Mucosa of descending colon (tissue), 3 donors: ENCODE data around the gene CD209. TPM values are rescaled to one million over a fixed set of nuclear protein-coding genes. Genes with fewer than 3 reads are reported as not detected.

ENCODE experiments used
- ATAC-seq: fragments of 200-7000 bp; cut with Tn5 transposase; one replicate; pipeline ENCODE4 v1.9.1; 2020; ENCODE audit warnings: mild to moderate bottlenecking, moderate library complexity
- DNase-seq, 3 donors: peaks; one replicate each; pipeline ENCODE4 v3.0.0-alpha.2; 2020
- H3K36me3 ChIP-seq: fragments of 200-600 bp; one replicate; pipeline ENCODE4 v1.8.0; 2021; ENCODE audit warnings: low read depth, mild to moderate bottlenecking
- H3K4me1 ChIP-seq: fragments of 200-600 bp; one replicate; pipeline ENCODE4 v1.8.0; 2021; ENCODE audit warnings: low read depth, mild to moderate bottlenecking
- H3K4me3 ChIP-seq: fragments of 200-600 bp; one replicate; pipeline ENCODE4 v1.8.0; 2021; ENCODE audit warnings: mild to moderate bottlenecking
- H3K9me3 ChIP-seq: fragments of 200-600 bp; one replicate; pipeline ENCODE4 v1.8.0; 2021; ENCODE audit warnings: mild to moderate bottlenecking
- intact Hi-C, 2 donors: fragments of 100-400 bp; cut with DNase I in 1 of 2; cut with micrococcal nuclease in 1 of 2; formaldehyde crosslinking; loops; one replicate each; pipeline versions ENCODE4 v1.11.0 to v1.11.1; 2022; cut with DNase I, micrococcal nuclease
- total RNA-seq, 3 donors: library from RNA; stranded (reverse); fragmentation: NEBNext Ultra II Directional in 2 of 3; extraction: Animal tissue kit (Norgen Biotek cat#: 25700) in 2 of 3; gene quantifications; one replicate each; pipeline versions ENCODE4 v1.2.1 to v1.2.4, GENCODE V29; 2021 to 2023
- TF ChIP-seq, protein P1 (sequence below): fragments of 200-600 bp; IDR thresholded peaks from one replicate; pipeline ENCODE4 v1.8.0; 2022; ENCODE audit warnings: antibody characterized with exemption, mild to moderate bottlenecking
- donor health status: DM: no; HTN: no; CAD: no; lungs with moderate emphysema.
- donor health status: DM: no; HTN: no; CAD: no.
- donor health status: DM: no; HTN: yes; CAD: no.

CD209 gene
- total RNA-seq, 3 donors from 2014 or later: 4.1 to 17.7 (median 17.2) TPM

DNA sequence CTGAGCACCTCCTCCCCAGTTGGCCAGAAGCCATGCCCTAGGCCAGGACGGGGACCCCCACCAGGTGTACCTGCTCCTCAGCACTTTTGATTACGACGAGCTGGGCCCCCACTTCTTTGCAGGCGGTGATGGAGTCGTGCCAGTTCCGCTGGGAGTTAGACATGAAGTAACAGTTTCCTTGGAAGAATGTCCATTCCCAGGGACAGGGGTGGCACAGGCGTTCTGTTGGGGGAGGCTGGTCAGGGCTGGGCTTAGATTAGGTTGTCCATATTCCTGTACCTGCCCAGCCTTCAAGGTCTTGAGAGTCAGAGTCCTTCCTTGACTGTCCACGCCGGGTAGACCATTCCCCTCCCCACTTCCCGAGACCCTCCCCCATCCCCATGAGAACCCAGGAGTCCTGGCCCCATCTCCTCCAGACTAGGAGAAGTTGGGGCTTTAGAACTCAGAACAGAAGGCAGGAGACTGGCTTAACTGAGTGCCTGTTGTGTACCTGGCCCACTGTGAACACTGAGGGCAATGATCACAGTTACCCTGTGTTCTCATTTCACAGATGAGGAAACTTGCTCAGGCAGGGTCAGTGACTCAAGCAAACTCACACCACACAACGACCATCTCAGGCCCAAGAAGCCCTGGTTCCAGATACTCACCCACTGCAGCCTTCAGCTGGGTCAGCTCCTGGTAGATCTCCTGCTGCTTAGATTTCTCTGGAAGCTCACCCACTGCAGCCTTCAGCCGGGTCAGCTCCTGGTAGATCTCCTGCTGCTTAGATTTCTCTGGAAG lies 2.3 kb downstream of the CD209 start:
- Histone ChIP-seq H3K9me3 (no peaks in the 10 kb centered on the region), H3K4me1 (no peaks in the 10 kb centered on the region), H3K36me3 (no peaks in the 10 kb centered on the region), H3K4me3 (no peak overlapping the region)
- TF ChIP-seq, protein P1, sequence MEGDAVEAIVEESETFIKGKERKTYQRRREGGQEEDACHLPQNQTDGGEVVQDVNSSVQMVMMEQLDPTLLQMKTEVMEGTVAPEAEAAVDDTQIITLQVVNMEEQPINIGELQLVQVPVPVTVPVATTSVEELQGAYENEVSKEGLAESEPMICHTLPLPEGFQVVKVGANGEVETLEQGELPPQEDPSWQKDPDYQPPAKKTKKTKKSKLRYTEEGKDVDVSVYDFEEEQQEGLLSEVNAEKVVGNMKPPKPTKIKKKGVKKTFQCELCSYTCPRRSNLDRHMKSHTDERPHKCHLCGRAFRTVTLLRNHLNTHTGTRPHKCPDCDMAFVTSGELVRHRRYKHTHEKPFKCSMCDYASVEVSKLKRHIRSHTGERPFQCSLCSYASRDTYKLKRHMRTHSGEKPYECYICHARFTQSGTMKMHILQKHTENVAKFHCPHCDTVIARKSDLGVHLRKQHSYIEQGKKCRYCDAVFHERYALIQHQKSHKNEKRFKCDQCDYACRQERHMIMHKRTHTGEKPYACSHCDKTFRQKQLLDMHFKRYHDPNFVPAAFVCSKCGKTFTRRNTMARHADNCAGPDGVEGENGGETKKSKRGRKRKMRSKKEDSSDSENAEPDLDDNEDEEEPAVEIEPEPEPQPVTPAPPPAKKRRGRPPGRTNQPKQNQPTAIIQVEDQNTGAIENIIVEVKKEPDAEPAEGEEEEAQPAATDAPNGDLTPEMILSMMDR: no peak
- intact Hi-C loops: no loop called here
- DNase-seq (no peak), ATAC-seq (no peak)

DNA sequence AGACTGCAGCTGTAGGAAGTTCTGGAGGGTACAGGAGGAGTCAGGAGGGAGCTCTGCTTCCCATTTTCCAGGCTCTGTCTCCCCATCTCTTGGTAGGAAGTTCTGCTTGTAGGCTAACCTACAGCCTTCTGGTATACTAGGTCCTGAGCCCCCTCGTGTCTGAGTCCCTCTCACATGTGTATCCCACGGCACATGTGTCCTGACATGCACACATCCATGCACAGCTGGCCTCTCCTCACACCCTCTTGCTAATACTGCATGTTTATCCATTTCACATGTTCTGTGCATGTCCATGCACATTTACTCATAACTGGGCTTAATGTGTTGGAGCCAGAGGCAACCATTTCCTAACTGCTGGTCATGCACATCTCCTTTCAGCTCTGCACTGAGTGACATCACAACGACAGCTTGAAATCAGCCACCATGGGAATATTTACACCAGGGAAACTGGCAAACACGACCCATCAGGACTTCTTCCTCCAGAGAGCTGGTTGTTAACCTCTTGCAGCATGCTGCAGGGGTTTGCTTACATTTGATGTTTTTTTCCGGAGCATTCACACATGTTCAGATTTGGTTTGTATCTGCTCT lies 3.0 kb downstream of the CD209 start:
- intact Hi-C loops: no loop called here
- Histone ChIP-seq H3K36me3 (no peaks in the 10 kb centered on the region), H3K9me3 (no peaks in the 10 kb centered on the region), H3K4me3 (no peak overlapping the region), H3K4me1 (no peaks in the 10 kb centered on the region)
- ATAC-seq (no peak), DNase-seq (no peak)
- TF ChIP-seq, protein P1: no peak

DNA sequence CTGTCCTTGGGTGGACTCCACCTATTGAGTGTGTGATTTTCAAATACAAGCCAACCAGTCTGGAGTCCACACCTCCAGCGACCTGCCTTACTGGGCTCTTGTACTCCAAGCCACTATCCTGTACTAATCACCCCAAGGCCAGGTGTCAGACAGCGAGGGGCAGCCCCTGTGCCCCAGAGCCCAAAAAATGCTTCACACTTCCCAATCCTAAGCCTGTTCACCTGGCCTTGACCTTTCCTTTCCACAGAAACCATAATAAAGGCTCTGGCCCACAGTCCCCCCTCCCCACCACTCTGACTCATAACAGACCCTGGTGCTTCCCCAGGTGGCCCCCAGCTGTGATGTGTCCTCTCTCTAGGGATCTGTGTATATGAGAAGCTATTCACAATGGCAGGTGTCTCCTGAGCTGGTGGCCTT lies 3.9 kb downstream of the CD209 start:
- Histone ChIP-seq H3K9me3 (no peaks in the 10 kb centered on the region), H3K4me3 (no peak overlapping the region), H3K4me1 (no peaks in the 10 kb centered on the region), H3K36me3 (no peaks in the 10 kb centered on the region)
- TF ChIP-seq, protein P1: no peak
- ATAC-seq: no peak
- DNase-seq: no peak
- intact Hi-C loops: no loop called here

DNA sequence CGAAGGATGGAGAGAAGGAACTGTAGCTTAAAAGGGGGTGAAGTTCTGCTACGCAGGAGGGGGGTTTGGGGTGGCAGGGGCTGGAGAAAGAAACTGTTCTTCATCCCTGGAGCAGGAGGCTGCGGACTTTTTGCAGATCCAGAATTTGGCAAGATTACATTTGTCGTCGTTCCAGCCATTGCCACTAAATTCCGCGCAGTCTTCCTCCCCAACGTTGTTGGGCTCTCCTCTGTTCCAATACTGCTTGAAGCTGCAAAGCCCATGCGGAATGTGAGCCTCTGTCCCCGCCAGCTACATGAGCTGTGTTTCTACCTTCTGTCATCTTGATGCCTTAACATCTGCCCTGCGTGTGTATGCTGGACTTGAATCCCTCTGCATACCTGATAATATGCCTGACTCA lies 4.3 kb downstream of the CD209 start:
- TF ChIP-seq, protein P1: no peak
- Histone ChIP-seq H3K4me3 (no peak overlapping the region), H3K9me3 (no peaks in the 10 kb centered on the region), H3K4me1 (no peaks in the 10 kb centered on the region), H3K36me3 (no peaks in the 10 kb centered on the region)
- intact Hi-C loops: no loop called here
- ATAC-seq (no peak), DNase-seq (no peak)

DNA sequence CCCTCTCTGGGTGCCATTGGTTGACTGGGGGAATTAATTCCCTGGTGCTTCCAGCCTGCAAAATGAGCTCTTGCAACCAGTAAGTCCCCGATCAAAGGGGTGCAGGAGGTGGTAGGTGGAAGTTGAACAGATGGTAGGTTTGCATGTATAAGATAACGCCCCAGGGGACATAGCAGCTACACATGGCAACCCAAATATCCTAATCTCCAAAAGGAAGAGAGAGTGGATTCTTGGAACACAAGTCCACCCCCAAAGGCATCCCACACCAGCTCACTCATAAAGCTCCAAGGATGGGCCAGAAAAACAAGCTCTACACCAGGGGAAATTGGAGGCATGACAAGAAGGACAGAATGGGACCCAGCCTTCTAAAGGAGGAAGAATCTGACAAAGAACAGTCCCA lies 4.8 kb downstream of the CD209 start:
- H3K4me3 ChIP-seq: no peak overlapping the region
- no peaks in the 10 kb centered on the region for H3K36me3 ChIP-seq
- no peaks in the 10 kb centered on the region for H3K4me1 ChIP-seq
- ATAC-seq (no peak), DNase-seq (no peak)
- intact Hi-C loops: no loop called here
- no peaks in the 10 kb centered on the region for H3K9me3 ChIP-seq
- TF ChIP-seq, protein P1: no peak
